ENCODE results near the gene PIR. TPM values are rescaled to one million over a fixed set of nuclear protein-coding genes. Genes with fewer than 3 reads are reported as not detected.

Gene PIR
- polyA plus RNA-seq, 4 donors, result 3.9 to 13.4 (median 11.3) TPM

GRCh38 chrX:15448010-15448639 is 45.0 kb downstream of the PIR start:
- H3K27ac ChIP-seq (ENCODE audit: low read depth in 1 of 3, low read length in 2 of 3), result no peak overlapping the region
- no peaks in the 10 kb centered on the region for H3K4me1 ChIP-seq (ENCODE audit: control insufficient read depth in 3 of 3, insufficient read depth in 2 of 3, low read depth in 1 of 3, low read length in 2 of 3)
- no peak for FAIRE-seq
- H3K36me3 ChIP-seq (ENCODE audit: control insufficient read depth in 3 of 3, insufficient read depth in 2 of 3, low read depth in 1 of 3, low read length in 3 of 3), result no peaks in the 10 kb centered on the region
- WGBS, 3 donors, result 72 to 84% (median 77%) methylated on average over 5 of the region's 5 CpGs
- no peaks in the 10 kb centered on the region for H3K9me3 ChIP-seq (ENCODE audit: control insufficient read depth in 2 of 2, insufficient read depth in 1 of 2, low read depth in 1 of 2, low read length in 1 of 2)
- H3K4me3 ChIP-seq (ENCODE audit: low read depth in 1 of 3, low read length in 3 of 3), result no peak overlapping the region
- no peak for DNase-seq
- H3K27me3 ChIP-seq (ENCODE audit: control insufficient read depth in 3 of 3, insufficient read depth in 3 of 3, low read length in 3 of 3), result no peaks in the 10 kb centered on the region

GRCh38 chrX:15441464-15441863 is 51.7 kb downstream of the PIR start:
- no peaks in the 10 kb centered on the region for H3K27me3 ChIP-seq (ENCODE audit: control insufficient read depth in 3 of 3, insufficient read depth in 3 of 3, low read length in 3 of 3)
- H3K4me1 ChIP-seq (ENCODE audit: control insufficient read depth in 3 of 3, insufficient read depth in 2 of 3, low read depth in 1 of 3, low read length in 2 of 3), result no peaks in the 10 kb centered on the region
- H3K27ac ChIP-seq (ENCODE audit: low read depth in 1 of 3, low read length in 2 of 3), result no peak overlapping the region
- FAIRE-seq (no peak), DNase-seq (no peak)
- H3K9me3 ChIP-seq (ENCODE audit: control insufficient read depth in 2 of 2, insufficient read depth in 1 of 2, low read depth in 1 of 2, low read length in 1 of 2), result no peaks in the 10 kb centered on the region
- no peaks in the 10 kb centered on the region for H3K36me3 ChIP-seq (ENCODE audit: control insufficient read depth in 3 of 3, insufficient read depth in 2 of 3, low read depth in 1 of 3, low read length in 3 of 3)
- H3K4me3 ChIP-seq (ENCODE audit: low read depth in 1 of 3, low read length in 3 of 3), result no peak overlapping the region
- WGBS, 3 donors, result 78 to 89% (median 79%) methylated on average over 5 of the region's 5 CpGs

GRCh38 chrX:15438332-15438731 is 54.8 kb downstream of the PIR start:
- Histone ChIP-seq H3K9me3 (ENCODE audit: control insufficient read depth in 2 of 2, insufficient read depth in 1 of 2, low read depth in 1 of 2, low read length in 1 of 2) (no peaks in the 10 kb centered on the region), H3K36me3 (ENCODE audit: control insufficient read depth in 3 of 3, insufficient read depth in 2 of 3, low read depth in 1 of 3, low read length in 3 of 3) (no peaks in the 10 kb centered on the region)

GRCh38 chrX:15437724-15438123 is 55.4 kb downstream of the PIR start:
- DNase-seq (no peak), FAIRE-seq (no peak)
- Histone ChIP-seq H3K9me3 (ENCODE audit: control insufficient read depth in 2 of 2, insufficient read depth in 1 of 2, low read depth in 1 of 2, low read length in 1 of 2) (no peaks in the 10 kb centered on the region), H3K4me3 (ENCODE audit: low read depth in 1 of 3, low read length in 3 of 3) (no peak overlapping the region), H3K27me3 (ENCODE audit: control insufficient read depth in 3 of 3, insufficient read depth in 3 of 3, low read length in 3 of 3) (no peaks in the 10 kb centered on the region), H3K27ac (ENCODE audit: low read depth in 1 of 3, low read length in 2 of 3) (no peak overlapping the region), H3K36me3 (ENCODE audit: control insufficient read depth in 3 of 3, insufficient read depth in 2 of 3, low read depth in 1 of 3, low read length in 3 of 3) (no peaks in the 10 kb centered on the region), H3K4me1 (ENCODE audit: control insufficient read depth in 3 of 3, insufficient read depth in 2 of 3, low read depth in 1 of 3, low read length in 2 of 3) (no peaks in the 10 kb centered on the region)
- 91 to 95% (median 92%) methylated on average over 1 of the region's 1 CpG for WGBS, 3 donors

More at GRCh38 chrX:15438332-15438731, 54.8 kb downstream of the PIR start:
- H3K27me3 ChIP-seq (ENCODE audit: control insufficient read depth in 3 of 3, insufficient read depth in 3 of 3, low read length in 3 of 3), result no peaks in the 10 kb centered on the region
- H3K4me3 ChIP-seq (ENCODE audit: low read depth in 1 of 3, low read length in 3 of 3), result no peak overlapping the region
- DNase-seq (no peak), FAIRE-seq (no peak)
- WGBS, 3 donors, result 85 to 89% (median 87%) methylated on average over 3 of the region's 3 CpGs
- H3K4me1 ChIP-seq (ENCODE audit: control insufficient read depth in 3 of 3, insufficient read depth in 2 of 3, low read depth in 1 of 3, low read length in 2 of 3), result no peaks in the 10 kb centered on the region
- H3K27ac ChIP-seq (ENCODE audit: low read depth in 1 of 3, low read length in 2 of 3), result no peak overlapping the region

- Histone ChIP-seq H3K9me3 (ENCODE audit: control insufficient read depth in 2 of 2, insufficient read depth in 1 of 2, low read depth in 1 of 2, low read length in 1 of 2) (no peaks in the 10 kb centered on the region), H3K27ac (ENCODE audit: low read depth in 1 of 3, low read length in 2 of 3) (no peak overlapping the region), H3K27me3 (ENCODE audit: control insufficient read depth in 3 of 3, insufficient read depth in 3 of 3, low read length in 3 of 3) (no peaks in the 10 kb centered on the region), H3K4me1 (ENCODE audit: control insufficient read depth in 3 of 3, insufficient read depth in 2 of 3, low read depth in 1 of 3, low read length in 2 of 3) (no peaks in the 10 kb centered on the region), H3K4me3 (ENCODE audit: low read depth in 1 of 3, low read length in 3 of 3) (no peak overlapping the region), H3K36me3 (ENCODE audit: control insufficient read depth in 3 of 3, insufficient read depth in 2 of 3, low read depth in 1 of 3, low read length in 3 of 3) (no peaks in the 10 kb centered on the region)
- DNase-seq, result no peak
- FAIRE-seq, result no peak
- WGBS, 3 donors, result 67 to 90% (median 67%) methylated on average over 2 of the region's 2 CpGs
Observed at GRCh38 chrX:15435836-15436619, 57.1 kb downstream of the PIR start.

GRCh38 chrX:15434205-15434604 is 58.9 kb downstream of the PIR start:
- no peaks in the 10 kb centered on the region for H3K27me3 ChIP-seq (ENCODE audit: control insufficient read depth in 3 of 3, insufficient read depth in 3 of 3, low read length in 3 of 3)
- H3K27ac ChIP-seq (ENCODE audit: low read depth in 1 of 3, low read length in 2 of 3), result no peak overlapping the region
- H3K9me3 ChIP-seq (ENCODE audit: control insufficient read depth in 2 of 2, insufficient read depth in 1 of 2, low read depth in 1 of 2, low read length in 1 of 2), result no peaks in the 10 kb centered on the region
- H3K36me3 ChIP-seq (ENCODE audit: control insufficient read depth in 3 of 3, insufficient read depth in 2 of 3, low read depth in 1 of 3, low read length in 3 of 3), result no peaks in the 10 kb centered on the region
- H3K4me3 ChIP-seq (ENCODE audit: low read depth in 1 of 3, low read length in 3 of 3), result no peak overlapping the region
- WGBS, 3 donors, result 55 to 82% (median 81%) methylated on average over 2 of the region's 2 CpGs
- no peak for DNase-seq
- no peaks in the 10 kb centered on the region for H3K4me1 ChIP-seq (ENCODE audit: control insufficient read depth in 3 of 3, insufficient read depth in 2 of 3, low read depth in 1 of 3, low read length in 2 of 3)
- no peak for FAIRE-seq

- FAIRE-seq, result no peak
Observed at GRCh38 chrX:15430584-15430983, 62.5 kb downstream of the PIR start.

GRCh38 chrX:15430076-15430475 is 63.1 kb downstream of the PIR start:
- Histone ChIP-seq H3K4me3 (ENCODE audit: low read depth in 1 of 3, low read length in 3 of 3) (no peak overlapping the region), H3K4me1 (ENCODE audit: control insufficient read depth in 3 of 3, insufficient read depth in 2 of 3, low read depth in 1 of 3, low read length in 2 of 3) (no peaks in the 10 kb centered on the region), H3K36me3 (ENCODE audit: control insufficient read depth in 3 of 3, insufficient read depth in 2 of 3, low read depth in 1 of 3, low read length in 3 of 3) (no peaks in the 10 kb centered on the region), H3K27me3 (ENCODE audit: control insufficient read depth in 3 of 3, insufficient read depth in 3 of 3, low read length in 3 of 3) (no peaks in the 10 kb centered on the region), H3K27ac (ENCODE audit: low read depth in 1 of 3, low read length in 2 of 3) (no peak overlapping the region), H3K9me3 (ENCODE audit: control insufficient read depth in 2 of 2, insufficient read depth in 1 of 2, low read depth in 1 of 2, low read length in 1 of 2) (no peaks in the 10 kb centered on the region)
- DNase-seq (no peak), FAIRE-seq (no peak)
- 66 to 84% (median 75%) methylated on average over 2 of the region's 2 CpGs for WGBS, 3 donors

More at GRCh38 chrX:15430584-15430983, 62.5 kb downstream of the PIR start:
- Histone ChIP-seq H3K27me3 (ENCODE audit: control insufficient read depth in 3 of 3, insufficient read depth in 3 of 3, low read length in 3 of 3) (no peaks in the 10 kb centered on the region), H3K27ac (ENCODE audit: low read depth in 1 of 3, low read length in 2 of 3) (no peak overlapping the region), H3K36me3 (ENCODE audit: control insufficient read depth in 3 of 3, insufficient read depth in 2 of 3, low read depth in 1 of 3, low read length in 3 of 3) (no peaks in the 10 kb centered on the region), H3K4me1 (ENCODE audit: control insufficient read depth in 3 of 3, insufficient read depth in 2 of 3, low read depth in 1 of 3, low read length in 2 of 3) (no peaks in the 10 kb centered on the region), H3K4me3 (ENCODE audit: low read depth in 1 of 3, low read length in 3 of 3) (no peak overlapping the region), H3K9me3 (ENCODE audit: control insufficient read depth in 2 of 2, insufficient read depth in 1 of 2, low read depth in 1 of 2, low read length in 1 of 2) (no peaks in the 10 kb centered on the region)
- no peak for DNase-seq
- WGBS, 3 donors, result 31 to 91% (median 56%) methylated on average over 1 of the region's 1 CpG
